NOMO-1 treated with DMSO at 0.1 percent for 48 hours (cell line): ENCODE data around the gene TBC1D9B.

Experiments
- DNase-seq: peaks from one replicate; lab custom pipeline; 2025; ENCODE audit not compliant: unreplicated experiment; lab: John Stamatoyannopoulos, UW

TBC1D9B gene

DNA sequence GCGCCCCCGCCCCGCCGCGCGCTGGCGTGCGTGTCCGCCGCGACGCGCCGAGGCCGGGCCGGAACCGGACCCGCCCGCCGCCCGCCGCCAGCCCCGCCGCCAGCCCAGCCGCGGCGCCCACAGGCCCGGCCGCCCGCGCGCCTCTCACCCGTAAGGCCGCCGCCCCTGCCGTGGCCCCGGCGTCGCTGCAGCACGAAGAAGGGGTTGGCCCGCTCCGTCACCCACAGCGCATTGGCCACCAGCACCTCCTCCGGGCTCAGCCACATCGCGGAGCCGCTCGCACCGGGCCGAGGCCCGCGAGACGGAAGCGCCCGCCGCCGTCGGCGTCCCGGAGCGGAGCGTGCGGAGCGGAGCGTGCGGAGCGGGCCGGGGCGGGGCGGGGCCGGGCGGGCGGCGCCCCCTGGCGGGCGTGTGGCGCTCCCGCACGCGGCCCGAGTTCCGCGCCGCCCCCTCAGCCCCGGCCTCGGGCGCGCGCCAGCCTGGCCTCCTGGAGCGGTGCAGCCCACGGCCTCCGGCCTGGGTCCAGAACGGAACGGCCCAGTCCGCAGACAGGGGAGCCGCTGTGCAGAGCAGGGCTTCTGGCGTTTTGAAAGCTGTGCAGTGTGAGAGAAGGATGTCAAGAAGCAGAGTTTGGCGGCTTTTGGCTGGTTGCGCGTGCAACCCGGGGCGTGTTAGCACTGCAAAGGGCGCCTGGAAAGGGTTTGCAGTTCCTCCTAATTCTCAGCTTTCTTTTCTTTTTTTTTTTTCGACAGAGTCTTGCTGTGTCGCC is at the start of gene TBC1D9B:
TBC1D9B (minus strand) TSS at position 342 of the 769 bp plus-strand sequence; CDS start at position 266, 76 bp downstream.
- peak; percentile 78 for DNase-seq

DNA sequence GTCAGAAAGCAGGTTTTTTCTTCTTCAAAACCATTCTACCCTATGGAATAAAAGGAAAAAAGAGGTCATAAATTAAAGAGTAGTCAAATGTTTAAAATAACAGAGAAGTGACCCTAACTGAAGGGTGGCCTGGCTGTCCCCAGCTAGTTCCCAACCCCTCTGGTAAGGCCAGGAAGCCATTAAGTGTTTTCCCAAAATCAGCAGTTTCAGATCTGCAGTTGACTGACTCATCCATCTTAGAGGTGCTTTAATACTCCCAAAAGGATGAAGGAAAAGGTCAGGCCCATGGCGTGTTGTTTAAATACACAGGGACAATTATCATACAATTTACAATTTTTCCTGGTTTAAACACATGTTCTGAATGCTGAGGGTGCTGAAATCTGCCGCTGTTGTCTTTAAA is 47.9 kb upstream of the TBC1D9B start:
- no peak for DNase-seq

DNA sequence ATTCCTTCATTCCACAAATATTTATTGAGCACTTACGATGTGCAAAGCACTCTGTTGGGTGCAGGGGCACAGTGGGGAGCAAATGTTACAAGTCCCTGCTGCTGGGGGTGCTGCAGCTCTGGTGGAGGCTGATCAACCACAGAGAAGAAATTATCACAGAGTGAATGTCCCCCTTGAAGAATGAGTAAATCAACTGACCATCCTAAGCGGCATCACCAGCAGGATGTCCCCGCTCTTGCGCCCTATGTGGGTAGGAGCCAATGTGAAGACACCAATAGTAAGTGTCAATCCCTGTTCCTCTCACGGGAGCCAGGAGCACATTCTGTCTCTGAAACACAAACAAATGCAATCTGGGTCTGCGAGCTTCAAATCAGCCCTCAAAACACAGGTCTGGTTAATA is 47.4 kb upstream of the TBC1D9B start:
- no peak for DNase-seq

DNA sequence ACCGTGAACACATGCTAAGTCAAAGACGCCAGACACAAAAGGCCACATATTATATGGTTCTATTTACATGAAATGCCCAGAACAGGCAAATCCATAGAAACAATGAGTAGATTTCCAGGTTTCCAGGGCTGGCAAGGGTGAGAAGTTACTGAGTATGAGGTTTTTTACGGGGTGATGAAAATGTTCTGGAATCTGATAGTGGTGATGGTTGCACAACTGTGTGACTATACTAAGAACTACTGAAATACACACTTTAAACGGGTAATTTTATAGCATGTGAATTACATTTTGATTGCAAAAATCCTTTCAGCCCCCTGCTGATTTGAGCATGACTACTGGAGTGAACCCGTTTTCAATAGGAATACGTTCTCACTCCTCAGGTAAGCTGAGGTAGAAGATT is 46.7 kb upstream of the TBC1D9B start:
- no peak for DNase-seq

DNA sequence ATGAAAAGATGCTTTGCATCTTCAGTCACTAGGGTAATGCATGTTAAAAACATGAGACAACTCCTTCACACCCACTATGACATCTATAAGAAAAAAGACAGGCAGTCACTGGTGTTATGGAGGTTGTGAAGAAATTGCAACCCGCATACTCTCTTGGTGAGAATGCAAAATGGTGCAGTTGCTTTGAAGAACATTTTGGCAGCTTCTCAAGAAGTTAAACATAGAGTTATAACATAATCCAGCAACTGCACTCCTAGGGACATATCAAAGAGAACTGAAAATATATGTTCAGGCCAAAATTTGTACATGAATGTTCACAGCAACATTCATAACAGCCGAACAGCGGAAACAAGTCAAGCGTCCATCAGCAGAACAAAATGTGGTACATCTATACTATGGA is 46.3 kb upstream of the TBC1D9B start:
- no peak for DNase-seq

DNA sequence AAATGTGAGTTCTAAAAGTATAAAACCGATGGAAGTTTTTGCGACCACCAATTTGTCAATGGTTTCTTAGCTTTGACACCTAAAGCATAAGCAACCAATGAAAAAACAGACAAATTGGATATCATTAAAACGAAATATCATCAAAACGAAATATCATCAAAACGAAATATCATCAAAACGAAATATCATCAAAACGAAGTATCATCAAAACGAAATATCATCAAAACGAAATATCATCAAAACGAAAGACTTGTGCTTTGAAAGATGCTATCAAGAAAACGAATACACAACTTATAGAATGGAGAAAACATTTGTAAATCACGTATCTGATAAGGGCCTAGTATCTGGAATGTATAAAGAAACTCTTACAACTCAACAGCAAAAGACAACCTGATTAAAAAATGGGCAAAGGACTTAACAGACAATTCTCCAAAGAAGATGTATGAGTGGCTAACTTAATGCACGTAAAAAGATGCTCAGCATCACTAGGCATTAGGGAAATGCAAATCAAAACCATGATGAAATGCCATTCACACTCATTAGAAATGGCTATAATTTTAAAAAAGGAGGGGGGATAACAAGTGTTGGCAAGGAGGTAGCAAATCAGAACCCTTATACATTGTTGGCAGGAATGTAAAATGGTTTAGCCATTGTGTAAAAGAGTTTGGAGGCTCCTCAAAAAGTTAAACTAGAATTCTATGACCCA is 29.4 kb upstream of the TBC1D9B start:
- no peak for DNase-seq

DNA sequence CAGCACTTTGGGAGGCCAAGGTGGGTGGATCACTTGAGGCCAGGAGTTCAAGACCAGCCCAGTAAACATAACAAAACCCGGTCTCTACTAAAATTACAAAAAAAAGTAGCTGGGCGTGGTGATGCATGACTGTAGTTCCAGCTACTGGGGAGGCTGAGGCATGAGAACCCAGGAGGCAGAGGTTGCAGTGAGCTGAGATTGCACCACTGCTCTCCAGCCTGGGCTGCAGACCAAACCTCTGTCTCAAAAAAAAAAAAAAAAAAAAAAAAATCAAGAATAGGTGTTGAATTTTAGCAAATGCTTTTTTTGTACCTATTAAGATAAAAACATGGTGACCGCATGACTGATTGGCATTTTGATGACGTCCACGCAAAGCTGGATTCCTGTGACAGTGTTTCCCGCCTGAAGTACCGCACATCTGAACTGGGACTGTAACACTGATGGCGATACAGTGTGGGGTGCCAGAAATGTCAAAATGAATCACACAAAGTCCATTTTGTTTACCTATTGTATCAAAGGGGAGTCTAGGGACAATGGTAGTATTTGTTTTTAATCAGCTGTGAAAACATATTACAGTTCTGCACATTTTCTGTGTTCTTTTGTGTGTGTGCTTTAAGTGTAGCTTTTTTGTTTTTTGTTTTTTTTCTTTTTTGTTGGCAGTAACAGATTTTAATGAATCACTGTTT is 23.2 kb upstream of the TBC1D9B start:
- DNase-seq = no peak

DNA sequence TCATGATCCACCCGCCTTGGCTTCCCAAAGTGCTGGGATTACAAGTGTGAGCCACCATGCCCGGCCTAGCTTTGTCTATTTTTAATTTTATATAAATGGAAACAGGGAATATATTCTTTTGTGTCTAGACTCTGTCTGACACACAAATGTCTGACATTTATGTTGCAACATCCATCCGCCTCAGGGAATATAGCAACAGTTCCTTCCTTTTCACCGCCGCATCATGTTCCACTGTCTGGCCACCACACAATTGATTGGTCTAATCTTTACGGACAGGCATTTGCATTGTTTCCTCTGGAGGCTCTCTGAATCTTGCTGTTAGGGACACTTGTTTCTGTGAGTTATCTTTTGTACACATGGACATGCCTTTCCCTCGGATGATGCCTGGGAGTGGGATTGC is 20.1 kb upstream of the TBC1D9B start:
- DNase-seq = peak; percentile 22

DNA sequence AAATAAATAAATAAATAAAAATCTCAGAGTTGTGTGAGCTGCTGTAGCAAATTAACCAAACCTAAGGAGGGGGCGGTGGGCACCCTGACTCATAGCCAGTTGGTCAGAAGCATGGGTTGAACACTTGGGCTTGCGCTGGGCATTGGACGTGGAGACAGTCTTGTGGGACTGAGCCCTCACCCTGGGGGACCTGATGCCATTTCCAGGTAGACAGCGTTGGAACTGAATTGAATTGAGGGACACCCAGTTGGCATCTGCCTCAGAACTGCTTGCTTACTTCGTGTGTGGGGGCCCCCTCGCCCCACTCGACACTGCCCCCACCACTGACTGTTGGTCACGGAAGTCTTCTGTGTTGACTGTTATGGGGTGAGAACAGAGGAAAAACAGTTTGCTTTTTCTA is 19.0 kb upstream of the TBC1D9B start:
- DNase-seq = no peak

DNA sequence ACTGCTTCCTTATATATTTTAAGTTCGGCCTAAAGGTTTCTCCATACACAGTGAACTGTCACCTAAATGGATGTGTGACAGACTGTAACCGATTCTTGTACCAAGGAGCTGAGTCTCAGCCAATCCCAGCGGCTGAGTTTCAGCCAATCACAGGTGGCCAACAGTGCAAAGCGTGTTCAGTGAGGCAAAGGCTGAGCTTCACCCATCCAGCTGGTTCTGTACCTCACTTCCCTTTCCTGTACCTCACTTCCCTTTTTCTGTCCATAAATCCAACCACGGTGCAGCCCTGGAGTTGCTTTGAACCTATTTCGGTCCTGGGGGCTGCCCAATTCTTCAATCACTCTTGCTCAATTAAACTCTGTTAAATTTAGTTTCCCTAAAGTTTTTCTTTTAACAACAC is 15.7 kb upstream of the TBC1D9B start:
- DNase-seq = peak; percentile 99

DNA sequence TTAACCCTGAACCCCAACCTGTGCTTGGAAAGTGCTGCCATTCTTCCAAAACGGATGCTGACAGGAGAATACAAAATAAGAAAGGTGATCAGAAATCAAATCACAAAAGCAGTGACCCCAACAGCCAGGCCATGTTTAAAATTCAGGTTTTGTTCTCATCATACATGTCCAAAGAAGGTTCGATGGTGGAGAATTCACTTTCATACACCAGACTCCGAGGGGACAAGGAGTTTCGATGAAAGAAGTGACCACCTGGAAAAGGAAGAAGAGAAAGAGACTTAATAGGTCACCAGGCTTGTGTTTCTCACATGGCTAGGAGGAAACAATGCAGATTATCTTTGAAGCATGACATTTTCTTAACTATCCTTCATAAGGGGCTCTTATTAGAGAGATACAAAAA is 12.5 kb upstream of the TBC1D9B start:
- no peak for DNase-seq

DNA sequence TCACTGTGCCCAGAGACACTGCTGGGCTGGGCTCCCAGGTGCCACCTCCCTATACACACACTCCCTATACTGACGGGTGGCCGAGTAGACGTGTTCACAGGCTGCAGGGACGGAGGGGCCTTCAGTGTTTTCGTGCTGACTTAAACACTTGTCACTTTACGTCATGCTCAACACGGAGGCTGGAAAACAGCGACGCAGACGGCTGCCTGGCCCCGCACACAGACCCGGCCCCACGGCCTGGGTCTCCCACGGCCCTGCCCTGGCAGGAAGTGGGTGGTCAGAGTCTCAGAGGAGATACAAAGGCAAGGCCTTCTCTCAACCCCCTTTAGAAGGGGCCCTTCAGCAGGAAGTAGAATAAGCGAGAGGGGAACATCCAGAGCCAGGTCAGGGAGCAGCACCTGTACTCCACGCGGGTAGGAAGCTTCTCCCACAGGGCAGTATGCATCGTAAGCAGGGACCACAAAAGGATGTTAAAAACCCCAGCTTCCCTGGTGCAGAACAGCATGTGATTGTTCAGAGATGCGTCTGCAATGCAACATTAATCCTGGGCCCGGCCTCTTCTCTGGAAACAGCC is 11.9 kb upstream of the TBC1D9B start:
- no peak for DNase-seq

DNA sequence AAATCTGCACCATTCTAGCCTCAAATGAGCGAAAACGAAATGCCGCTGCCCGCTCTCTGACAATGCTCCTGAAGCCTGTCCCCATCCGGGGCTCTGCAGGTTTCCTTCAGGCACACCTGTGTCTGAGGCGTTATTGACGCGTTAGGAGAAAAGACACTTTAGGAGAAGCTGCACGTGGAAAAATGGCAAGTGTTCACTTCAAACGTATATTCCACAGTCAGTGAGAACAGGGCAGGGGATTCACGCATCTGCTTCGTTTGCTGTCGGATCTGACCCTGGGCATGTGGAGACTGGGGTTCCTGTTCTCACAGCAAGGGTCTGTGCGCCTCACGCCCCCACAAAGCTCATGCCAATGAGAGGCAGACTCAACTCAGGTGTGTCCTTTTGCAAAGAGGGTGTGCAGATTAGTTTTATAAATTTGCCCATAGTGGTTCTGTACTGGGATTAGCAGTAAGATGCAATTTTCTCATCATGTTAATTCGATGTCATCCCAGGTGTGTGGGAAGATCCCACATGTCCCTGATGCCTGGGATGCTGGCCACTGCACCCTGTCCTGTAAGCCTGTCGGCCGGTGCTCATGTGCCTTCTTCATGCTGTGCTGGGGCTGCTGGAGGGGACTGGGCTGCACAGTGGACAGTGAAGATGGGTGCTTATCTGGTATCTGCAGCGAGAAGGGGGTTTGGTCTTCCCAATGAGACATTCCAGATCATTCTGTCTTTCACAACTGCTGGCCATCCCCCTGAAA is 11.2 kb upstream of the TBC1D9B start:
- DNase-seq = no peak

DNA sequence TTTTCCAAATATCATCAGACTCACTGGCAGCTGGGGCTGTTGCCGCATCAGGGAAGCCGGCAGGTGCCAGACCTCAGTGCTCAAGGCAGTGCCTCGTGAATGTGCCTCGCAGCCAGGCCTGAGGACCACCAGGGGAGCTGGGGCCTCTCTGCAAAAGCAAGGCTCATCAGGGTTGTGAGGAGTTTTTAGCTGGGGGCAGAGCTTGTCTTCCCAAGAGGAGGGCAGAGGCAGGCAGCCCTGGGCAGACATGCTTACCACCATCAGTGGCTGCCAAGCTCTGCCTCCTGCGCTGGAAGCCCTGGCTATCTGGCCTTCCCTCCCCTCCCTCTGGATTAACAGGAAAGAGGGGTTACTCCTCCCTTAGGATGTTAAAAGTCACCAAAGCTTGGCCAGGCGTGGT is 8.8 kb upstream of the TBC1D9B start:
- no peak for DNase-seq

DNA sequence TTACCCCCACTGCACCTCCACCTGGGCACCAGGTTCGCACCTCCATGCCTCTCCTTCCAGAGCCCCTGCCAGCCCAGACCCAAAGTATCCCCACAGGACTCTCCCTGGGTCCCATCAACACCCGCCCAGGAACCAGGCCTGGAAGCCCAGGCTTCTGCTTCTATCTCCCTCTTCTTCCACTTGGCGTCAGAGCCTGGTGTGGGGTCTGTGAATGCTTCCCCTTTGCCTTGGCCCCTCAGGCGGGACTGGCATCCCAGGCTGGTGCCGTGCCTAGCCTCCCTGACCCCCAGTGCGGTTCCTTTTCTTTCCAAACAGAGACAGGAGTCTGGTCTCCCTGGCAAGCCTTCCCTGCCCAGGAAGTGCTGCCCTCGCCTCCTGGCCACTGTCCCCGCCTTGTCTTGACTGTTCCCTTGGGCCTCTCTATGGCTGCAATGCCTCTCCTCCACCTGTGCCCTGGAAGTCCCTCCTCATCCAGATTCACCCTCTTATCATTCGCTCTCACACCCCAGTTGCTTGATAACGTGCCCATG is 7.8 kb upstream of the TBC1D9B start:
- no peak for DNase-seq

DNA sequence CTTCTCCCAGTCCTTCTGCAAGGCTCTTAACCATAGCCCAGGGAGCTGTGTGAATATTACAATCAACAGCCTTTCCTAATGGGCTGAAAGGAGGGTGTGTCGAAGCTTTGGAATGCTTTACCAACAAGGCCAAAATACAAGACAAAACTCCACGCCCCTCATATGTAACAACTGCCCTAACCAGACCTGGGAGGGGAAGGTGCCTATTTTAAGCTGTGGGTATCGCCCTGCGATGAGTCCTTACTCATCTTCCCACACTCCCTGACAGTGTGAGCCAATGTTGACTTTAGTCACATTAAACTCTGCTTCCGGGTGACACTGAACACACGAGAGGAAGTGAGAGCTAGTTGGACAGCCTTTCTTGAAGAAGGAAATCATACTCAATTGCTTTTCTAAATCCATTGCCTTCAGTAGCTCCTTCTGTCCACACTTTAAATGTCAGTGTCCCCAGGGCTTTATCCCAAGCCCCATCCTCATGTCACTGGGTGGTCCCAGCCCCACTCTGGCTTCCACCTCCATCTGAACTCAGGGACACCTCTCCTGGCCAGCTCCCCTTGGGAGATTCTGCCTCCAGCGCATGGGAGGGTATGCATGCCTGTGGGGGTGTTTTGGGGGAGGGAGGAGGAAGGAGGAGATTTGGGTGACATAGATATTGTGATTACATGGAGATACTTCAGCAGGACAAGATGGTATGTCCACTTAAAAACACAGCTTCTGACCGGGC is 6.5 kb upstream of the TBC1D9B start:
- peak; percentile 97 for DNase-seq

DNA sequence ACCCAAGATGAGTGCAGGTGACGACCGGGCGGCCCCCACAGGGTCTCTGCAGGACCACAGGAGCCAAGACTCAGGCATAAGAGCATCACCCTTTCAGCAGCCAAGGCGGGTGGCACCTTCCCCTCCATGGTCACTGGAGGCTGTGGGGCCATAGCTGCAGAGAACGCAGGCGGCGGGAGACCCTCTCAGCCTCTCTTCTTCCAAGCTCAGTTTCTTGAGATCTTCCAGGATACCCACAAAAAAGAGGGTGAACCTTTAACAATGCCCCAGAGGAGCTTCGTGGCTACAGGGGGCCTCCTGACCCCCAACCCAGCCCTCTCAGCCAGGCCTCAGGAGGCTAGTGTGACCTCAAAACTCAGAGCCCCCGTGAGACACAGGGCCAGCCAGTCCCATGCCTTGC is 5.8 kb upstream of the TBC1D9B start:
- DNase-seq = no peak

DNA sequence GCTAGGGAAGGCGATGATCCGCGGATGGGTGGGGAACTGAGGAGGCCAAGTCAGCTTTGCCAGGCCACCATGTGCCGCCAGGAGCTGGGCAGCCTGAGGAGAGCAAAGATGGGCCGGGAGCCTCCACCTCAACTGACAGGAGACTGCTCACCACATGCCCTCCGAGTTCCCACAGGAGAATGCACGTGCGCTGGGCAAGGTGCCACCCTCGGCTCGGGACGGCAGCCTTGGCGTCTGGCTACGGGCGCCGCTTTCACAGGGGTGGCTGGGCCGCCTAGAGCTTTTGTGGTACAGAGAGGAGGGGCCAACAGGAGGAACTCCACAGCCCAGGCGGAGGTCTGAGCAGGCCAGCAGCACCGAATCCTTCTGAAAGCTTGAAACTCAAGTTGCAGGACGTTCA is 5.3 kb upstream of the TBC1D9B start:
- peak; percentile 29 for DNase-seq

DNA sequence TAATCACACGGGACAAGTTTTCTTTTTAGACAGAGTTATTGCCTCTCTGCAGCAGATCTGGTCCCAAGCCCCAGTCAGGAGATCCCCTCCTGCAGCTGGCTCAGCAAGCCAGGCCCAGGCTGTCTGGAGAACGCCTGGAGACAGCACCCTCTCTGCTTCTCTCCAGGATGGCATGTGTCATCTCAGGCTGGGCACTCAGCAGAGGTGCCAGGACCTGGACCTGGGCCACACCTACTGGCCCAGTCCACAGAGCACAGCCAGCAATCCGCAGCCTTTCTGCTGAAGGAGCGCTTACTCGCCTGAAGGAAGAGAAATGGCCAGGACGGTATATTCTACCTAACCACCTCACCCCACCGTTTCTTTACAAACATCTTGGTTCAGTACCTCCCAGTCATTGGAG is 4.7 kb upstream of the TBC1D9B start:
- no peak for DNase-seq

DNA sequence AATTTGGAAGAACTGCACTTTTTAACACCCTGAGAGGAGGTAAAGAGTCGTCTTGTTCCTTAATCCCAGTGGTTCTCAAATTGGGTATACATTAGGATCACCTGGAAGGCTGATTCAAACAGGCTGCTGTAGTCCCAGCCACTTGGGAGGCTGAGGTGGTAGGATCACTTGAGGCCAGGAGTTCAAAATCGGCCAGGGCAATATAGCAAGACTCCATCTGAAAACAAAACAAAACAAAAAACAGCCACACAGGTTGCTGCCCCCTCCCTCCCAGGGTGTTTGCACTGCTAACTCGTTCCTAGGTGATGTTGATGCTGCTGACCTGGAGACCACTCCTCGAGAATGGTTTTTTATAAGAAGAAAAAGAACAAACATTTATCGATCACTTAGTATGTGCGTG is 1.5 kb upstream of the TBC1D9B start:
- no peak for DNase-seq
